B cell (primary cell): ENCODE results near the gene ULK4. TPM values are rescaled to one million over a fixed set of nuclear protein-coding genes. Genes with fewer than 3 reads are reported as not detected.

Experiments
- ATAC-seq: fragments of 200-7000 bp; cut with Tn5 transposase; one replicate; pipeline ENCODE4 v1.10.0; 2021; ENCODE audit warnings: low read depth, mild to moderate bottlenecking, moderate number of reproducible peaks, moderate library complexity
- CTCF ChIA-PET: fragments of 350-600 bp; sonication (Branson Sonifier 250); formaldehyde crosslinking; loops from one replicate; lab custom pipeline; 2021; ENCODE audit warnings: antibody characterized with exemption, inconsistent platforms; lab: Charles Lee
- POLR2A ChIA-PET: fragments of 350-600 bp; sonication (Branson Sonifier 250); formaldehyde crosslinking; loops from one replicate; lab custom pipeline; 2021; ENCODE audit warnings: antibody characterized with exemption; lab: Charles Lee
- DNase-seq: peaks from one replicate; pipeline ENCODE4 v3.0.0; 2013
- H2AFZ ChIP-seq: 2 replicates; pipeline ENCODE4 v1.6.1; 2012; ENCODE audit warnings: mild to moderate bottlenecking, low read depth, low read length; ENCODE audit not compliant: insufficient read depth, poor library complexity, severe bottlenecking
- H3K27ac ChIP-seq, 2 donors: 1 replicate in 1 of 2; 2 replicates in 1 of 2; pipeline ENCODE4 v1.5.1; 2012 to 2013; ENCODE audit warnings: low read length in 2 of 2, mild to moderate bottlenecking in 2 of 2, moderate library complexity in 1 of 2
- H3K27me3 ChIP-seq, 4 experiments: fragments of 200-600 bp in 1 of 4; sonication (generic) in 1 of 4; replicated peaks in 1 of 4; 1 replicate in 2 of 4; 2 replicates in 2 of 4; pipeline versions ENCODE4 v1.6.1 to v1.7.0; 2013 to 2016; ENCODE audit warnings: low read length in 3 of 4, mild to moderate bottlenecking in 2 of 4, mixed read lengths in 1 of 4, moderate library complexity in 1 of 4; ENCODE audit not compliant: insufficient read depth in 4 of 4, control insufficient read depth in 3 of 4; ENCODE audit errors: control extremely low read depth in 1 of 4
- H3K36me3 ChIP-seq, 2 experiments: replicated peaks in 1 of 2; 1 replicate in 1 of 2; 2 replicates in 1 of 2; pipeline versions ENCODE4 v1.6.1 to v1.7.1; 2013; ENCODE audit warnings: low read length in 1 of 2; ENCODE audit not compliant: insufficient read depth in 2 of 2, control insufficient read depth in 1 of 2; ENCODE audit errors: control extremely low read depth in 1 of 2, extremely low read depth in 1 of 2
- H3K4me1 ChIP-seq, 2 donors: fragments of 200-600 bp in 1 of 2; sonication (generic) in 1 of 2; 1 replicate in 1 of 2; 2 replicates in 1 of 2; pipeline versions ENCODE4 v1.5.1 to v1.6.1; 2013 to 2017; ENCODE audit warnings: low read length in 2 of 2; ENCODE audit not compliant: control insufficient read depth in 2 of 2, insufficient read depth in 2 of 2
- H3K4me2 ChIP-seq: replicated peaks from 2 replicates; pipeline ENCODE3; 2012; ENCODE audit warnings: mild to moderate bottlenecking, low read depth, low read length; ENCODE audit not compliant: poor library complexity, severe bottlenecking
- H3K4me3 ChIP-seq, 5 experiments: fragments of 200-600 bp in 1 of 5; sonication (generic) in 1 of 5; 1 replicate in 3 of 5; 2 replicates in 2 of 5; pipeline versions ENCODE4 v1.5.1 to v1.7.0; 2011 to 2016; ENCODE audit warnings: low read length in 4 of 5, mild to moderate bottlenecking in 4 of 5, low read depth in 2 of 5, control low read depth in 1 of 5, moderate library complexity in 1 of 5; ENCODE audit not compliant: insufficient read depth in 1 of 5; ENCODE audit errors: control extremely low read depth in 1 of 5, extremely low read depth in 1 of 5
- H3K79me2 ChIP-seq: fragments of 200-600 bp; sonication (generic); one replicate; pipeline ENCODE4 v1.6.0; 2016; ENCODE audit warnings: low read length; ENCODE audit not compliant: control insufficient read depth, insufficient read depth
- H3K9ac ChIP-seq: fragments of 200-600 bp; sonication (generic); 2 replicates; pipeline ENCODE4 v1.6.1; 2017; ENCODE audit warnings: mild to moderate bottlenecking, low read length, moderate library complexity
- H3K9me3 ChIP-seq, 3 donors: one replicate each; pipeline versions ENCODE4 v1.6.1 to v1.7.1; 2013; ENCODE audit warnings: low read length in 2 of 3; ENCODE audit not compliant: control insufficient read depth in 2 of 3, insufficient read depth in 1 of 3; ENCODE audit errors: control extremely low read depth in 1 of 3
- H4K20me1 ChIP-seq: 2 replicates; pipeline ENCODE4 v1.6.0; 2012; ENCODE audit warnings: mild to moderate bottlenecking, low read length; ENCODE audit not compliant: insufficient read depth, control insufficient read depth, poor library complexity, severe bottlenecking
- H3K27ac Mint-ChIP-seq: one replicate; pipeline ENCODE4 v1.8.0; 2021; ENCODE audit warnings: mixed read lengths
- H3K27me3 Mint-ChIP-seq: one replicate; pipeline ENCODE4 v1.8.0; 2021; ENCODE audit warnings: mixed read lengths
- H3K4me1 Mint-ChIP-seq: one replicate; pipeline ENCODE4 v1.8.0; 2021; ENCODE audit warnings: mixed read lengths
- H3K4me3 Mint-ChIP-seq: one replicate; pipeline ENCODE4 v1.8.0; 2021; ENCODE audit warnings: mixed read lengths
- H3K9me3 Mint-ChIP-seq: one replicate; pipeline ENCODE4 v1.8.0; 2022; ENCODE audit warnings: mixed read lengths; ENCODE audit not compliant: insufficient read depth
- CTCF ChIP-seq: fragments of 200-600 bp; IDR thresholded peaks from one replicate; pipeline ENCODE4 v1.8.0; 2022; ENCODE audit warnings: antibody characterized with exemption, mild to moderate bottlenecking
- EZH2 ChIP-seq: IDR thresholded peaks from 2 replicates; pipeline ENCODE4 v1.6.1; 2012; ENCODE audit warnings: borderline replicate concordance, low read depth, mild to moderate bottlenecking, moderate library complexity, low read length; ENCODE audit not compliant: insufficient read depth, poor library complexity, severe bottlenecking
- WGBS: methylation state at CpG from one replicate; pipeline ENCODE4 v1.1.5; 2013; ENCODE audit warnings: missing lambda C conversion rate; ENCODE audit not compliant: insufficient coverage; 5-methylcytosine and 5-hydroxymethylcytosine counted together
- intact Hi-C: fragments of 100-400 bp; cut with micrococcal nuclease; formaldehyde crosslinking; loops from one replicate; pipeline ENCODE4 v1.10.0; 2022
- polyA plus RNA-seq: library from polyadenylated mRNA; depleted of rRNA; stranded (reverse); fragments of >200 nt; gene quantifications from 2 replicates; pipeline ENCODE4 v1.2.3, GENCODE V29; 2012
- total RNA-seq, 2 donors: library from RNA; stranded (reverse); fragments of 120-200 nt in 1 of 2; gene quantifications; 1 replicate in 1 of 2; 2 replicates in 1 of 2; pipeline versions ENCODE4 v1.2.3 to v1.2.4, GENCODE V29; 2013 to 2022

Gene ULK4
- total and polyA plus RNA-seq, 2 donors (not counting 1 experiment from before 2014, with no cell fraction given), result 5.2 to 33.7 TPM

- Histone ChIP-seq H3K27me3 (no peaks in the 10 kb centered on the region), H3K9me3 (no peaks in the 10 kb centered on the region), H3K4me2 (no peak overlapping the region), H2AFZ (no peak overlapping the region), H3K27ac (no peak overlapping the region), H4K20me1 (no peaks in the 10 kb centered on the region), H3K4me3 (no peak overlapping the region), H3K9ac (no peak overlapping the region), H3K79me2 (no peaks in the 10 kb centered on the region), H3K4me1 (no peaks in the 10 kb centered on the region), H3K36me3 (peaks cover 3 to 15% of the 10 kb centered on the region in 2 experiments)
- ATAC-seq, result no peak
- H3K9me3 Mint-ChIP-seq, result no peaks in the 10 kb centered on the region
- ChIA-PET POLR2A (no interaction called here), CTCF (interaction anchor here (0.5 to 1.2 kb wide), 6 partner anchors 10 to 572 kb away, joined by 3 to 6 read pairs (median 3); no protein-coding TSS in a partner anchor)
- TF ChIP-seq EZH2 (no peak), CTCF (no peak)
- no peaks in the 10 kb centered on the region for H3K27me3 Mint-ChIP-seq
- H3K4me1 Mint-ChIP-seq, result no peaks in the 10 kb centered on the region
- no peak overlapping the region for H3K4me3 Mint-ChIP-seq
- no CpG with 5 or more reads among the region's 3 CpGs for WGBS
- H3K27ac Mint-ChIP-seq, result no peak overlapping the region
- no peak for DNase-seq
- intact Hi-C loops, result no loop called here
These were observed 54.4 kb downstream of the ULK4 start for GRCh38 chr3:41907330-41908073.

GRCh38 chr3:41900265-41900664 is 61.6 kb downstream of the ULK4 start:
- no peaks in the 10 kb centered on the region for H3K9me3 Mint-ChIP-seq
- Histone ChIP-seq H3K27ac (no peak overlapping the region), H3K4me3 (no peak overlapping the region), H2AFZ (no peak overlapping the region), H3K9me3 (no peaks in the 10 kb centered on the region), H3K4me1 (no peaks in the 10 kb centered on the region), H3K9ac (no peak overlapping the region), H3K79me2 (no peaks in the 10 kb centered on the region), H3K36me3 (peaks cover 2 to 4% of the 10 kb centered on the region in 2 experiments), H3K4me2 (no peak overlapping the region), H3K27me3 (no peaks in the 10 kb centered on the region), H4K20me1 (no peaks in the 10 kb centered on the region)
- intact Hi-C loops, result no loop called here
- no peaks in the 10 kb centered on the region for H3K4me1 Mint-ChIP-seq
- no peak overlapping the region for H3K27ac Mint-ChIP-seq
- no peak overlapping the region for H3K4me3 Mint-ChIP-seq
- TF ChIP-seq CTCF, result no peak
- no peak for TF ChIP-seq EZH2
- no peak for ATAC-seq
- 100% methylated on average over 2 of the region's 2 CpGs for WGBS
- H3K27me3 Mint-ChIP-seq, result no peaks in the 10 kb centered on the region
- CTCF ChIA-PET, result interaction anchor here (7.2 to 8.3 kb wide), 2 partner anchors 199 to 290 kb away, joined by 97 read pairs; no protein-coding TSS in a partner anchor
- POLR2A ChIA-PET, result no interaction called here
- no peak for DNase-seq
